ENCODE data around the gene C1QTNF3. TPM values are rescaled to one million over a fixed set of nuclear protein-coding genes. Genes with fewer than 3 reads are reported as not detected.

C1QTNF3 gene
- total and polyA plus RNA-seq, 12 donors: 0.51 to 6.3 (median 1.3) TPM

DNA sequence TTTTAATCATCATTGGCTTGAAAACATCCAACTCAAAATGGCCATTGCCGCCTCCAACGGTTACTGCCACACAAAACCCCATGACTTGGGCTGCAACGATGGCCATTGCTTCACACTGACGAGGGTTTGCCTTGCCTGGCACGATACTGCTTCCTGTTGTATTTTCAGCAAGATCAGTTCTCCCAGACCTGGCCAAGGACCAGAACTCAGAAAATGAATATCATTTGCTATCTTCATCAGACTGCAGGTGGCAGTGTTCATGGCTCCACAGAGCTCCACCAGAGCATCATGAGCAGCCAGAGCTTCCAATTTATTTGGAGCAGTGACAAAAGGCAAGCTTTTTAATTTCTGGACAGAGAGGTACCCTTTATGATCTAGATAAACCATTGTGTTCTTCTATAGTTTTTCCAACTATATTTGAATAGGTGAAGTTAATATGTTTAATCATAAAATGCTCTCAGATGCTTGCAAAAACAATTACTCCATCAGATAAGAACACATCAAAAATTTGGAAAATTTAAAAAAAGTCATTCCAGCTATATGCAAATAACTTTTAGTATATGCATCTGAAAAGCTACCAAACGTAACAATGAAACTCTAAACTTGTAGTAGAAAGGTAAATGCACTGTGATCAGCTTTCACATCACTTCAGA, 45.6 kb downstream of the C1QTNF3 start:
- 38 to 41% methylated on average over 6 of the region's 6 CpGs for WGBS, 2 donors
- TF ChIP-seq, protein P1, sequence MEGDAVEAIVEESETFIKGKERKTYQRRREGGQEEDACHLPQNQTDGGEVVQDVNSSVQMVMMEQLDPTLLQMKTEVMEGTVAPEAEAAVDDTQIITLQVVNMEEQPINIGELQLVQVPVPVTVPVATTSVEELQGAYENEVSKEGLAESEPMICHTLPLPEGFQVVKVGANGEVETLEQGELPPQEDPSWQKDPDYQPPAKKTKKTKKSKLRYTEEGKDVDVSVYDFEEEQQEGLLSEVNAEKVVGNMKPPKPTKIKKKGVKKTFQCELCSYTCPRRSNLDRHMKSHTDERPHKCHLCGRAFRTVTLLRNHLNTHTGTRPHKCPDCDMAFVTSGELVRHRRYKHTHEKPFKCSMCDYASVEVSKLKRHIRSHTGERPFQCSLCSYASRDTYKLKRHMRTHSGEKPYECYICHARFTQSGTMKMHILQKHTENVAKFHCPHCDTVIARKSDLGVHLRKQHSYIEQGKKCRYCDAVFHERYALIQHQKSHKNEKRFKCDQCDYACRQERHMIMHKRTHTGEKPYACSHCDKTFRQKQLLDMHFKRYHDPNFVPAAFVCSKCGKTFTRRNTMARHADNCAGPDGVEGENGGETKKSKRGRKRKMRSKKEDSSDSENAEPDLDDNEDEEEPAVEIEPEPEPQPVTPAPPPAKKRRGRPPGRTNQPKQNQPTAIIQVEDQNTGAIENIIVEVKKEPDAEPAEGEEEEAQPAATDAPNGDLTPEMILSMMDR (IDR thresholded peaks at IDR 0.05): peak in 8 of 9 donors; percentile 24 to 74 (median 64)
- H3K36me3 ChIP-seq: peaks cover 0 to 54% (median 2%) of the 10 kb centered on the region in 9 donors
- H3K9me3 ChIP-seq: no peaks in the 10 kb centered on the region
- H3K4me3 ChIP-seq: no peak overlapping the region
- no peaks in the 10 kb centered on the region for H3K27me3 ChIP-seq
- intact Hi-C loops (cut with DNase I): loop anchor here in 8 of 10 donors (2.0 to 10.0 kb wide), 4 partner anchors 465 to 470 kb away; no protein-coding TSS in a partner anchor
- H3K27ac ChIP-seq: no peak overlapping the region
- H3K4me1 ChIP-seq: peaks cover 0 to 21% (median 0%) of the 10 kb centered on the region in 9 donors
- peak in 1 of 2 donors; percentile 54 for DNase-seq
- peak; percentile 43 to 86 (median 64) for ATAC-seq

DNA sequence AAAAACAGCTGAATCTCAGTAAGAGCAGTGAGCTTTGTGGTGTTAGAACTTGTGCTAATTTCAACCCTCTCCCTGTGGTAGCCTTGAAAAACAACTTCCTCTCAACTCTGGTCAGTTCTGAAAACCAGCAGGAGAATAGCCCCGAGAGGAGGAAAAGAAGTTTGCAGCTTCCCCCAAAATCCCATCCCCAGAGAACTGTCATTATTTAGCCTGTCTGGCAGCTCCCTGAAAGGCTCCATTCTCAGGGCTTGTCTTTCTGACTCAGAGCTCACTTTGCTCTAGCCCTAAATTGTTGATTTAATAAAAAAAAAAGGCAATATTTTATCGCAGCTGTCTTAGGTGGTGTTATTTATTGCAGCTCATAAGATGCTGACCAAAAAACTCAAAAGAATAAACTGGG, 47.1 kb downstream of the C1QTNF3 start:
- WGBS, 2 donors: 43 to 61% methylated on average over 2 of the region's 2 CpGs
- TF ChIP-seq, protein P1 (IDR thresholded peaks at IDR 0.05): no peak

DNA sequence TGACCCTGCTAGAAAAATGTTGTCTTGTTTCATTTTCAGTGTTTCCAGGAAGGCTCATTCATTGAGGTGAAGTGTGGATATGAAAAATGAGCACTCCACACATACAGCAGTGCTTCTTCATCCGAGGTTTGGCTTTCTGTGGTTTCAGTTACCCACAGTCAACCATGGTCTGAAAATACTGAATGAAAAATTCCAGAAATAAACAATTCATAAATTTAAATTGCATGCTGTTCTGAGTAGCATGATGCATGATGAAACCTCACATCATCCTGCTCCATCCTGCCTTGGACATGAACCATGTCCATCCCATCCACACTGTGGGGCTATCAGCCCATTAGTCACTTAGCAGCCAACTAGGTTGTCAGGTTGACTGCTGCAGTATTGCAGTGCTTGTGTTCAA, 48.2 kb downstream of the C1QTNF3 start:
- TF ChIP-seq, protein P1 (IDR thresholded peaks at IDR 0.05): no peak
- DNase-seq (no peak), ATAC-seq (peak in 1 of 8 donors; percentile 55)
- no peak overlapping the region for H3K27ac ChIP-seq
- peaks cover 0 to 41% (median 0%) of the 10 kb centered on the region in 9 donors for H3K36me3 ChIP-seq
- H3K27me3 ChIP-seq: no peaks in the 10 kb centered on the region
- H3K4me1 ChIP-seq: peaks cover 0 to 21% (median 3%) of the 10 kb centered on the region in 9 donors
- intact Hi-C loops (cut with DNase I): loop anchor here in 7 of 10 donors (5.0 to 10.0 kb wide), 3 partner anchors 467 to 472 kb away; no protein-coding TSS in a partner anchor
- 75 to 91% methylated on average over 1 of the region's 1 CpG for WGBS, 2 donors
- H3K4me3 ChIP-seq: no peak overlapping the region
- no peaks in the 10 kb centered on the region for H3K9me3 ChIP-seq

More for the DNA sequence above, 47.1 kb downstream of the C1QTNF3 start:
- intact Hi-C loops (cut with DNase I): loop anchor here in 8 of 10 donors (2.0 to 10.0 kb wide), 4 partner anchors 466 to 471 kb away; no protein-coding TSS in a partner anchor
- H3K4me1 ChIP-seq: peaks cover 0 to 21% (median 0%) of the 10 kb centered on the region in 9 donors
- H3K36me3 ChIP-seq: peaks cover 0 to 41% (median 0%) of the 10 kb centered on the region in 9 donors
- ATAC-seq (peak in 1 of 8 donors; percentile 46), DNase-seq (no peak)
- H3K4me3 ChIP-seq: no peak overlapping the region
- no peaks in the 10 kb centered on the region for H3K9me3 ChIP-seq
- peak overlapping the region in 1 of 10 donors; percentile 15 for H3K27ac ChIP-seq
- H3K27me3 ChIP-seq: no peaks in the 10 kb centered on the region

DNA sequence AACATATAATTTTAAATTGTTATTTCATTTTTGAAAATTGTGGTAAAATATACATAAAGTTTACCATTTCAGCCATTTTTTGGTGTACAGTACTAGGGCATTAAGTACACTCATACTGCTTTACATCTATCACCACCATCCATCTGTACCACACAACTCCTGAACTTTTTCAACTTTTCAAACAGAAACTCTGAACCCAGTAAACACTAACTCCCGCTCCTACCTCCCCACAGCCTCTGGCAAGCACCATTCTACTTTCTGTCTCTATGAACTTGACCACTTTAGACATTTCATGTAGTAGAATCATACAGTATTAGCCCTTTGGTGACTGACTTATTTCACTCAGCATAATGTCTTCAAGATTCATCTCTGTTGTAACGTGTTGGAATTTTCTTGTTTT, 50.1 kb downstream of the C1QTNF3 start:
- no peak for ATAC-seq
- Histone ChIP-seq H3K36me3 (peaks cover 0 to 45% (median 12%) of the 10 kb centered on the region in 9 donors), H3K4me1 (peaks cover 0 to 21% (median 3%) of the 10 kb centered on the region in 9 donors), H3K4me3 (no peak overlapping the region), H3K27ac (no peak overlapping the region), H3K9me3 (no peaks in the 10 kb centered on the region), H3K27me3 (no peaks in the 10 kb centered on the region)
- no peak for DNase-seq
- WGBS, 2 donors: 89 to 95% methylated on average over 2 of the region's 2 CpGs
- TF ChIP-seq, protein P1 (IDR thresholded peaks at IDR 0.05): no peak
- intact Hi-C loops (cut with DNase I): loop anchor here in 1 of 10 donors (10.0 kb wide), 1 partner anchor 472 kb away; no protein-coding TSS in a partner anchor

Data from heart right ventricle (tissue), 16 donors.